HepG2 (cell line): ENCODE measurements around the gene AHCYL2. TPM values are rescaled to one million over a fixed set of nuclear protein-coding genes. Genes with fewer than 3 reads are reported as not detected.

ENCODE experiments used
- ATAC-seq: fragments of 200-7000 bp; cut with Tn5 transposase; 3 replicates; pipeline ENCODE4 v1.9.1; 2020; ENCODE audit warnings: mild to moderate bottlenecking, moderate library complexity
- BruUV-seq: library from RNA; stranded (reverse); fragments of 400-500 nt; replicated peaks from 2 replicates; lab custom pipeline; 2021; lab: Mats Ljungman, UMichigan
- CTCF ChIA-PET: fragments of 300-600 bp; formaldehyde crosslinking; extraction: SDS; loops from one replicate; lab custom pipeline; 2021; ENCODE audit warnings: low total read pairs, inconsistent platforms, low intra/inter-chr PET ratio; lab: Yijun Ruan, JAX
- POLR2A ChIA-PET: fragments of 350-600 bp; sonication (Branson Sonifier 250); formaldehyde crosslinking; loops from one replicate; lab custom pipeline; 2020; ENCODE audit warnings: antibody characterized with exemption, inconsistent platforms; lab: Yijun Ruan, JAX
- DNase-seq: peaks from one replicate; pipeline ENCODE4 v3.0.0-alpha.2; 2015; ENCODE audit warnings: low spot score
- FAIRE-seq: peaks from 3 replicates; lab custom pipeline; 2011; peaks lifted over from hg19 to GRCh38; lab: Jason Lieb, UNC
- H2AFZ ChIP-seq: one replicate; pipeline ENCODE4 v1.6.1; 2011; ENCODE audit warnings: low read length, inconsistent platforms
- H3K27ac ChIP-seq: fragments of 300-600 bp; 3 replicates; pipeline ENCODE4 v1.8.0; 2011; ENCODE audit warnings: mixed run types, mild to moderate bottlenecking, mixed read lengths, low read length, inconsistent platforms; ENCODE audit not compliant: insufficient read depth; ENCODE audit errors: extremely low read length
- H3K27me3 ChIP-seq, 2 experiments: fragments of 200-600 bp in 1 of 2; 2 replicates in 1 of 2; 3 replicates in 1 of 2; pipeline versions ENCODE4 v1.6.0 to v1.8.0; 2011; ENCODE audit warnings: low read length in 2 of 2, mild to moderate bottlenecking in 2 of 2, moderate library complexity in 2 of 2, inconsistent platforms in 1 of 2; ENCODE audit not compliant: insufficient read depth in 2 of 2, control insufficient read depth in 1 of 2
- H3K36me3 ChIP-seq, 2 experiments: fragments of 200-600 bp in 1 of 2; replicated peaks in 1 of 2; 2 replicates in 1 of 2; 3 replicates in 1 of 2; pipeline versions ENCODE4 v1.5.1 to v1.8.0; 2011; ENCODE audit warnings: low read length in 2 of 2, inconsistent platforms in 1 of 2; ENCODE audit not compliant: insufficient read depth in 2 of 2, control insufficient read depth in 1 of 2
- H3K4me1 ChIP-seq: 2 replicates; pipeline ENCODE4 v1.5.1; 2012; ENCODE audit warnings: low read length, inconsistent platforms; ENCODE audit not compliant: insufficient read depth
- H3K4me2 ChIP-seq: 2 replicates; pipeline ENCODE4 v1.6.0; 2011; ENCODE audit warnings: low read depth, low read length, inconsistent platforms
- H3K4me3 ChIP-seq, 3 experiments: fragments of 200-600 bp in 1 of 3; sonication (generic), shearing (Covaris generic) in 1 of 3; replicated peaks in 1 of 3; 2 replicates each; pipeline ENCODE4 v1.5.1; 2011 to 2016; ENCODE audit warnings: low read length in 3 of 3, inconsistent platforms in 2 of 3, low read depth in 2 of 3, mild to moderate bottlenecking in 2 of 3, control low read depth in 1 of 3, mixed read lengths in 1 of 3; ENCODE audit not compliant: insufficient read depth in 1 of 3
- H3K79me2 ChIP-seq: one replicate; pipeline ENCODE4 v1.6.1; 2011; ENCODE audit warnings: low read length, inconsistent platforms; ENCODE audit not compliant: insufficient read depth
- H3K9ac ChIP-seq: 2 replicates; pipeline ENCODE4 v1.6.0; 2011; ENCODE audit warnings: mild to moderate bottlenecking, low read depth, low read length, inconsistent platforms; ENCODE audit not compliant: insufficient read depth
- H3K9me3 ChIP-seq: 2 replicates; pipeline ENCODE4 v1.5.1; 2012; ENCODE audit warnings: mild to moderate bottlenecking, low read length
- H4K20me1 ChIP-seq: 2 replicates; pipeline ENCODE4 v1.6.0; 2011; ENCODE audit warnings: inconsistent platforms, mild to moderate bottlenecking, low read length, moderate library complexity; ENCODE audit not compliant: insufficient read depth
- AGO2 ChIP-seq: fragments of 200-400 bp; formaldehyde crosslinking; optimal IDR thresholded peaks from 2 replicates; pipeline ENCODE3; 2017; ENCODE audit warnings: mild to moderate bottlenecking, low read depth, low read length, moderate library complexity
- CBX5 ChIP-seq: sonication (generic); formaldehyde crosslinking; IDR thresholded peaks from 2 replicates; pipeline ENCODE4 v1.4.0; 2020; ENCODE audit warnings: missing genetic modification reagents, borderline replicate concordance
- HES4 ChIP-seq: sonication (generic); formaldehyde crosslinking; IDR thresholded peaks from 2 replicates; pipeline ENCODE4 v1.9.0; 2021; ENCODE audit warnings: mild to moderate bottlenecking, missing genetic modification reagents, borderline replicate concordance
- HNRNPK ChIP-seq: fragments of 200-400 bp; formaldehyde crosslinking; IDR thresholded peaks from 2 replicates; pipeline ENCODE4 v1.6.1; 2018; ENCODE audit warnings: low read length, low read depth, moderate library complexity, mild to moderate bottlenecking; ENCODE audit not compliant: poor library complexity, severe bottlenecking
- NR2F2 ChIP-seq: IDR thresholded peaks from 2 replicates; pipeline ENCODE4 v1.6.1; 2012; ENCODE audit warnings: low read depth, inconsistent platforms, borderline replicate concordance
- PHF21A ChIP-seq: sonication (generic); formaldehyde crosslinking; IDR thresholded peaks from 2 replicates; pipeline ENCODE4 v1.5.0; 2020; ENCODE audit warnings: mild to moderate bottlenecking, missing genetic modification reagents
- SALL2 ChIP-seq: sonication (generic); formaldehyde crosslinking; IDR thresholded peaks from 2 replicates; pipeline ENCODE4 v1.8.1; 2023; ENCODE audit warnings: mild to moderate bottlenecking, missing genetic modification reagents, inconsistent platforms
- ZFP36L2 ChIP-seq: sonication (generic); formaldehyde crosslinking; IDR thresholded peaks from 2 replicates; pipeline ENCODE4 v1.4.0; 2020; ENCODE audit warnings: missing genetic modification reagents
- ZNF34 ChIP-seq: sonication (generic); formaldehyde crosslinking; IDR thresholded peaks from 2 replicates; pipeline ENCODE4 v1.4.0; 2020; ENCODE audit warnings: mild to moderate bottlenecking, missing genetic modification reagents, borderline replicate concordance
- ZNF44 ChIP-seq: sonication (generic); formaldehyde crosslinking; IDR thresholded peaks from 2 replicates; pipeline ENCODE4 v1.5.1; 2020; ENCODE audit warnings: mild to moderate bottlenecking, missing genetic modification reagents
- ZSCAN25 ChIP-seq: sonication (generic); formaldehyde crosslinking; IDR thresholded peaks from 2 replicates; pipeline ENCODE4 v1.8.0; 2022; ENCODE audit warnings: mild to moderate bottlenecking, missing genetic modification reagents
- whole genome bisulfite sequencing: methylation state at CpG from one replicate; pipeline ENCODE4 v1.1.6; 2017; ENCODE audit warnings: low lambda C conversion rate; 5-methylcytosine and 5-hydroxymethylcytosine counted together
- in situ Hi-C: cut with HindIII; loops from 2 replicates; pipeline ENCODE4 v1.10.0; 2017; ENCODE audit warnings: low pct_unique_long_range_greater_than_20kb; ENCODE audit not compliant: extremely low pct_ligation_motif_present
- intact Hi-C: fragments of 100-400 bp; cut with micrococcal nuclease; formaldehyde crosslinking; loops from one replicate; pipeline ENCODE4 v1.10.0; 2022; ENCODE audit not compliant: unreplicated experiment
- polyA plus RNA-seq, 8 experiments: library from polyadenylated mRNA; depleted of rRNA in 3 of 8; stranded (reverse) in 7 of 8; unstranded in 1 of 8; fragments of >200 nt; fragmentation: Illumina TruSeq in 4 of 8; extraction: Trizol in 4 of 8; gene quantifications; 2 replicates each; pipeline versions ENCODE4 v1.2.1 to v1.2.3, GENCODE V29; 2011 to 2016; ENCODE audit warnings: low read depth in 4 of 8, missing spikeins in 1 of 8, mixed read lengths in 1 of 8; ENCODE audit not compliant: insufficient read depth in 1 of 8
- total RNA-seq, 5 experiments: library from RNA; depleted of rRNA; stranded (reverse); fragments of >200 nt; fragmentation: Illumina TruSeq; extraction: Trizol; gene quantifications; 2 replicates each; pipeline ENCODE4 v1.2.3, GENCODE V29; 2016; ENCODE audit warnings: low read depth in 1 of 5
- TF ChIP-seq, protein P1 (sequence below): sonication (generic); formaldehyde crosslinking; IDR thresholded peaks from 2 replicates; pipeline ENCODE4 v1.9.0; 2022; ENCODE audit warnings: low read depth, missing genetic modification reagents

AHCYL2 gene
- total and polyA plus RNA-seq, 2 of the 13 experiments (the other 11 are each of a cell fraction or from before 2014, with no cell fraction given), result 9.5 to 14.7 TPM

DNA sequence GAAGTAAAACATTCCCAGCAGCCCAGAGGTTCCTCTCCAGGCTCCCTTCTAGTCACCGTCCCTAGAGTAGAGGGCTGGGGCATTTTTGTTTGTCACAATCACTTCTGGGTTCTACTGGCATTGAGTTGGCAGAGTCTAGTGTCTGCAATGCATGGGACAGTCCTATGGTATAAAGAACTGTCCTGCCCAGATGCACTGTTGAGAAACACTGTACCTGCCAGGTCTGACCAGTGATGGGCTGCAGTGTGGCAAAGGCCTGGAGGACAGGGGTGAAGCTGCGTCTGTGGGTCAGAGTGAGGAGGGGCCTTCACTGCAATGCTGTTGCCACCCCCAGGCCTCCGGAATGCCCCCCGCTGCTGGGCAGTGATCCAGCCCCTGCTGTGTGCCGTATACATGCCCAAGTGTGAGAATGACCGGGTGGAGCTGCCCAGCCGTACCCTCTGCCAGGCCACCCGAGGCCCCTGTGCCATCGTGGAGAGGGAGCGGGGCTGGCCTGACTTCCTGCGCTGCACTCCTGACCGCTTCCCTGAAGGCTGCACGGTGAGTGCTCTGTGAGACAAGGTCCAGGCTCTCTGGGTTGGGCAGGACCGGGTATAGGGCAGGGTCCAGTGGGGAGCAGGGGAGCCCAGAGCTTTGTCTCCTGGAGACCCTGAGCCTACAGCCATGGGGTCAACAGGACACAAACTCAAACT lies 21.6 kb upstream of the AHCYL2 start (continued):
- TF ChIP-seq ZFP36L2 (no peak), PHF21A (CRISPR knock-in tag) (no peak), HES4 (no peak), CBX5 (CRISPR knock-in tag) (no peak), ZSCAN25 (no peak), ZNF34 (CRISPR knock-in tag) (no peak), ZNF44 (CRISPR knock-in tag) (no peak), NR2F2 (no peak), HNRNPK (no peak)
- TF ChIP-seq, protein P1, sequence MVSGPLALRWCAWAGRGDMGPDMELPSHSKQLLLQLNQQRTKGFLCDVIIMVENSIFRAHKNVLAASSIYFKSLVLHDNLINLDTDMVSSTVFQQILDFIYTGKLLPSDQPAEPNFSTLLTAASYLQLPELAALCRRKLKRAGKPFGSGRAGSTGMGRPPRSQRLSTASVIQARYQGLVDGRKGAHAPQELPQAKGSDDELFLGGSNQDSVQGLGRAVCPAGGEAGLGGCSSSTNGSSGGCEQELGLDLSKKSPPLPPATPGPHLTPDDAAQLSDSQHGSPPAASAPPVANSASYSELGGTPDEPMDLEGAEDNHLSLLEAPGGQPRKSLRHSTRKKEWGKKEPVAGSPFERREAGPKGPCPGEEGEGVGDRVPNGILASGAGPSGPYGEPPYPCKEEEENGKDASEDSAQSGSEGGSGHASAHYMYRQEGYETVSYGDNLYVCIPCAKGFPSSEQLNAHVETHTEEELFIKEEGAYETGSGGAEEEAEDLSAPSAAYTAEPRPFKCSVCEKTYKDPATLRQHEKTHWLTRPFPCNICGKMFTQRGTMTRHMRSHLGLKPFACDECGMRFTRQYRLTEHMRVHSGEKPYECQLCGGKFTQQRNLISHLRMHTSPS (CRISPR knock-in tag), result peak; percentile 62; the same call in 1 of the 2 replicates

DNA sequence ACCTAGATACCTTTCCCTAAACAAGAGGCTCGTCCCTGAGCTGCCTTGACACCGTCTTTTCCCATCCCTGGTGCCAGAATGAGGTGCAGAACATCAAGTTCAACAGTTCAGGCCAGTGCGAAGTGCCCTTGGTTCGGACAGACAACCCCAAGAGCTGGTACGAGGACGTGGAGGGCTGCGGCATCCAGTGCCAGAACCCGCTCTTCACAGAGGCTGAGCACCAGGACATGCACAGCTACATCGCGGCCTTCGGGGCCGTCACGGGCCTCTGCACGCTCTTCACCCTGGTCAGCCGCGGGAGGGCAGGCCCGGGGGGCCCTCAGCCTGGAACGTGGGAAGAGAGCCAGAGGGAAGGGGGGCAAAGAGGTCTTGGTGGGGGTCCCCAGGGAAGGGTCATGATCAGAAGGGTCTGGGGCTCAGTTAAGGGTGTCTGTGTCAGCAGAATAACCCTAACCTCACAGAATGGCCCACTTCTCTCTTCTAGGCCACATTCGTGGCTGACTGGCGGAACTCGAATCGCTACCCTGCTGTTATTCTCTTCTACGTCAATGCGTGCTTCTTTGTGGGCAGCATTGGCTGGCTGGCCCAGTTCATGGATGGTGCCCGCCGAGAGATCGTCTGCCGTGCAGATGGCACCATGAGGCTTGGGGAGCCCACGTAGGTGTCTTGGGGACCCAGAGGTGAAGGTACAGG lies 19.6 kb upstream of the AHCYL2 start:
- ChIA-PET POLR2A (no interaction called here), CTCF (no interaction called here)
- Histone ChIP-seq H3K79me2 (peaks cover 4% of the 10 kb centered on the region), H3K4me3 (no peak overlapping the region), H2AFZ (no peak overlapping the region), H3K36me3 (peaks cover 21 to 35% of the 10 kb centered on the region in 2 experiments; a peak in 4 of 5 replicates), H3K9me3 (no peaks in the 10 kb centered on the region), H4K20me1 (no peaks in the 10 kb centered on the region; the same call in 1 of the 2 replicates), H3K9ac (no peak overlapping the region), H3K4me1 (peaks cover 34% of the 10 kb centered on the region), H3K4me2 (no peak overlapping the region), H3K27me3 (no peaks in the 10 kb centered on the region), H3K27ac (no peak overlapping the region)
- intact Hi-C loops, result no loop called here
- WGBS, result 97% methylated on average over 25 of the region's 29 CpGs
- BruUV-seq, result no TSS peak
- no peak for FAIRE-seq
- DNase-seq, result no peak
- in situ Hi-C loops, result no loop called here
- no peak for ATAC-seq
- no peak for TF ChIP-seq SALL2 (CRISPR knock-in tag)
- peak; percentile 43 for TF ChIP-seq AGO2
